ENCODE data around the gene GAL3ST2.

The GAL3ST2 gene

DNA sequence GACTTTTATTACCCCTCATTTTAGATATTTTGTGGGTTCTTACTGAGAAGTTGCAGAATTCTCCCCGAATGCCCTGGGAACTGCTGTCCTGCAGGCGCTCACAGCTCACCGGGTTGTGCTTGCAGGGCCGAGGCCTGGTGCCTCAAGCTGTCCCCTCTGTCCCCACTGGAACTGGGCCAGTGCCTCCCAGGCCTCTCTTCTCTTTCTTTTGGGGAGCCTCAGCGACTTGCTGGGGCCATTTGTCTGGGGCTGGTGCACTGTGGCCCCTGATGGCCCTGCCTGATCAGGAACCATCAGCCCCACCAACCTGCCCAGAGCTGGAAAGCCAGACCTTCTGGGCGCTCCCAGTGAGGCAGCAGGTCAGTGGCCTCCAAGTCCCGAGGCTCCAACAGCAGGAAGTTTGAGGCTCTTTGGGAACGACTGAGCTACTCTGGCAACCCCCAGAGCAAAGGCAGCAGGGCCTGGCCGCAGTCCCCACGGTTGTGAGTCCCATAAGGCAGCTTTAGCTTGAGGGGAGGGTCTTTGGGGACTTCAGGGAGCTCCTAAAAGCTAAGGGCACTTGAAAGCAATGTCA is 17.7 kb downstream of the GAL3ST2 start:
- Histone ChIP-seq H3K36me3 (ENCODE audit: control insufficient read depth, low read length) (no peaks in the 10 kb centered on the region), H3K27me3 (ENCODE audit: control insufficient read depth, low read length) (no peaks in the 10 kb centered on the region)
- TF ChIP-seq EZH2phosphoT487 (IDR thresholded peaks at IDR 0.05; ENCODE audit: borderline replicate concordance, low read length) = no peak
- TF ChIP-seq CTCF (IDR thresholded peaks at IDR 0.05; ENCODE audit: low read depth, low read length, poor library complexity, severe bottlenecking) = no peak

DNA sequence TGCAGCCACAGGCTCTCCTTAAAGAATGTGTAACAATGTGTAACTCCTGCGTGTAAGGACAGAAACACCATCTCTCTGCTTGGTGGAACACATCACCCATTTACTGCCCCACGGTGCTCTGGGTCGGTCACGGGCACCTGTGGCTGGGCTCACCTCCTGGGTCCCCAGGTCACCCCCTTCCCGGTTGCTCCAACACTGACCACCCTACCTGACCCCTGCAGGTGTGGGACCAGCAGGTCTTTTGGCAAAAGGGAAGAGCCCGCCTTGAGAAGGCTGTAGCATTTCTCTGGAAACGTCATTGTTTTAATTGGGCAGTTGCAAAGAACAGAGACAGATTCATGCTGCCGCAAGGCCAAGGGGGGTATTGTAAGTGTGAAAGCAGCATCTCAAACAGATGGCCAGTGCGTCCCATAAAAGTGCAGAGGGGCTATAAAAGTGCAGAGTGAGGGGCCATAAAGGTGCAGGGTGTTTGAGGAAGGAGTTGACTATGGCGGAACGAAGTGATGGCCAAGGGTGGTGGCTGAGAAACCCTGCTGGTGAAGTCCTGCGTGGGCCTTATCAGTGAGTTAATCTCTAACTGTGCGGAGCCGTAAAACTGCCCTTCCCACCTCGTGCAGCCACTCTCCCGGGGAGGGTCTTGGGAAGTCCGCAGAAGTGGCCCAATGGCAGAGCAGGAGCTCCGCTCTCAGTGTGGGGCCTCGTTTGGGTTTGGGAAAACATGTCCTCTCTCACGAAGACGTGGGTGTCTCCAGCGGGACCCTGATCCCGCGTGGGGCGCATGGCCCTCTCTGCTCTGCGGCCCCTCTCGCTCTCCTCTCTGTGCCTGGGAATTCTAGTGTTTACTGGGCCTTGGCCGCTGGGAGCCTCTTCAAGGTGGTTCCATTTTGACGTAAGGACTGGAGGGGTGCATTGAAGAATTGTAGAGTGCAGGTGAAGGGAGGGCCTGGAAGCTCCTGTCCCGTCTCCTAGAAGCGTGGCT is 18.7 kb downstream of the GAL3ST2 start:
- H3K9me2 ChIP-seq (replicated peaks; ENCODE audit: control insufficient read depth, low read length) = no peaks in the 10 kb centered on the region
- TF ChIP-seq EZH2phosphoT487 (IDR thresholded peaks at IDR 0.05; ENCODE audit: borderline replicate concordance, low read length) (no peak), CTCF (IDR thresholded peaks at IDR 0.05; ENCODE audit: low read depth, low read length, poor library complexity, severe bottlenecking) (no peak)
- no peaks in the 10 kb centered on the region for H3K79me2 ChIP-seq (ENCODE audit: control insufficient read depth, low read length)
- H3K9me3 ChIP-seq (ENCODE audit: control insufficient read depth, insufficient read depth, low read length) = no peaks in the 10 kb centered on the region; the same call in 1 of the 2 replicates
- no peak overlapping the region for H3K27ac ChIP-seq (ENCODE audit: low read depth, low read length)
- no peaks in the 10 kb centered on the region for H3K27me3 ChIP-seq (ENCODE audit: control insufficient read depth, low read length)
- H4K20me1 ChIP-seq (ENCODE audit: control insufficient read depth, insufficient read depth, low read depth, low read length) = no peaks in the 10 kb centered on the region
- H3K4me2 ChIP-seq (ENCODE audit: low read length) = no peak overlapping the region
- H3K4me3 ChIP-seq (ENCODE audit: low read length) = no peak overlapping the region
- no peaks in the 10 kb centered on the region for H3K4me1 ChIP-seq (ENCODE audit: control insufficient read depth, low read length)
- H3K36me3 ChIP-seq (ENCODE audit: control insufficient read depth, low read length) = no peaks in the 10 kb centered on the region
- no peaks in the 10 kb centered on the region for H3F3A ChIP-seq (ENCODE audit: control insufficient read depth, insufficient read depth)

More for the DNA sequence above, 17.7 kb downstream of the GAL3ST2 start:
- no peaks in the 10 kb centered on the region for H3K9me2 ChIP-seq (replicated peaks; ENCODE audit: control insufficient read depth, low read length)
- no peak overlapping the region for H3K4me3 ChIP-seq (ENCODE audit: low read length)
- no peaks in the 10 kb centered on the region for H4K20me1 ChIP-seq (ENCODE audit: control insufficient read depth, insufficient read depth, low read depth, low read length)
- peaks cover 4% of the 10 kb centered on the region for H3K9me3 ChIP-seq (ENCODE audit: control insufficient read depth, insufficient read depth, low read length)
- peaks cover 3% of the 10 kb centered on the region for H3K4me1 ChIP-seq (ENCODE audit: control insufficient read depth, low read length)
- no peaks in the 10 kb centered on the region for H3F3A ChIP-seq (ENCODE audit: control insufficient read depth, insufficient read depth)
- no peak overlapping the region for H3K27ac ChIP-seq (ENCODE audit: low read depth, low read length)
- H3K4me2 ChIP-seq (ENCODE audit: low read length) = no peak overlapping the region
- H3K79me2 ChIP-seq (ENCODE audit: control insufficient read depth, low read length) = no peaks in the 10 kb centered on the region

DNA sequence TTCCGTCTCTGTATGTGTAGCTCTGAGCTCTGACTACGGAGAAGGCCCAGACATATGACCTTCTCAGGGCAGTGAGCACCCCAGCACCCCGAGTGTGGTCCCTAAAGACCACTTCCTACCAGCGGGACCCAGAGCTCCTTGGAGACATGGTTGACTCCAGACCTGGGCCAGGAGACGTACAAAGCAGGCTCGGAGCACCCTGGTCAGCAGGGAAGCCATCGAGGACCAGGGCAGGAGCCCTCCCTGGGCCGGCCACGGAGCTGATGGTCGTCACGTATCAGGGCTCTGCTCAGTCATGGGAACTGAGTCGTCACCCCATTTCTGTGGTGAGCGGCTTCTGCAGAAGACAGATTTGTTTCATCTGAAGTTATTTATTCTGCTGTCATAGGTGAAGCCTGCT is 19.6 kb downstream of the GAL3ST2 start:
- H3K4me1 ChIP-seq (ENCODE audit: control insufficient read depth, low read length) = no peaks in the 10 kb centered on the region
- TF ChIP-seq EZH2phosphoT487 (IDR thresholded peaks at IDR 0.05; ENCODE audit: borderline replicate concordance, low read length) = no peak
- no peak for TF ChIP-seq CTCF (IDR thresholded peaks at IDR 0.05; ENCODE audit: low read depth, low read length, poor library complexity, severe bottlenecking)

More for the DNA sequence above, 19.6 kb downstream of the GAL3ST2 start:
- no peaks in the 10 kb centered on the region for H3K36me3 ChIP-seq (ENCODE audit: control insufficient read depth, low read length)
- H3K9me3 ChIP-seq (ENCODE audit: control insufficient read depth, insufficient read depth, low read length) = no peaks in the 10 kb centered on the region
- H3K27me3 ChIP-seq (ENCODE audit: control insufficient read depth, low read length) = no peaks in the 10 kb centered on the region
- H3F3A ChIP-seq (ENCODE audit: control insufficient read depth, insufficient read depth) = no peaks in the 10 kb centered on the region
- no peaks in the 10 kb centered on the region for H3K79me2 ChIP-seq (ENCODE audit: control insufficient read depth, low read length)
- no peak overlapping the region for H3K4me3 ChIP-seq (ENCODE audit: low read length)
- no peak overlapping the region for H3K27ac ChIP-seq (ENCODE audit: low read depth, low read length)
- no peak overlapping the region for H3K4me2 ChIP-seq (ENCODE audit: low read length)
- H3K9me2 ChIP-seq (replicated peaks; ENCODE audit: control insufficient read depth, low read length) = no peaks in the 10 kb centered on the region
- H4K20me1 ChIP-seq (ENCODE audit: control insufficient read depth, insufficient read depth, low read depth, low read length) = no peaks in the 10 kb centered on the region

All from DOHH2 (cell line).